Vagina (tissue), 2 donors: Measurements from ENCODE around the gene TAF1. TPM values are rescaled to one million over a fixed set of nuclear protein-coding genes. Genes with fewer than 3 reads are reported as not detected.

Experiments used
- DNase-seq, 2 donors: peaks; one replicate each; pipeline ENCODE4 v3.0.0-alpha.2; 2017; ENCODE audit errors: extremely low spot score in 2 of 2
- H3K27ac ChIP-seq: fragments of 200-600 bp; sonication (generic); one replicate; pipeline ENCODE4 v1.5.1; 2019
- H3K27me3 ChIP-seq: fragments of 200-600 bp; sonication (generic); one replicate; pipeline ENCODE4 v1.5.1; 2019
- H3K36me3 ChIP-seq, 2 donors: fragments of 200-600 bp; sonication (generic); one replicate each; pipeline ENCODE4 v1.5.1; 2017 to 2019
- H3K4me1 ChIP-seq: fragments of 200-600 bp; sonication (generic); one replicate; pipeline ENCODE4 v1.5.1; 2019
- H3K4me3 ChIP-seq, 2 donors: fragments of 200-600 bp; sonication (generic); 1 replicate in 1 of 2; 2 replicates in 1 of 2; pipeline ENCODE4 v1.5.1; 2016 to 2019
- H3K9me3 ChIP-seq: fragments of 200-600 bp; sonication (generic); one replicate; pipeline ENCODE4 v1.5.1; 2019
- POLR2A ChIP-seq, 2 donors: fragments of 450-650 bp; IDR thresholded peaks; one replicate each; pipeline ENCODE4 v1.6.1; 2017; ENCODE audit warnings: antibody characterized with exemption in 2 of 2, mild to moderate bottlenecking in 2 of 2, moderate library complexity in 2 of 2
- POLR2AphosphoS5 ChIP-seq, 2 donors: sonication (generic); formaldehyde crosslinking; IDR thresholded peaks; one replicate each; pipeline ENCODE4 v1.9.0; 2017; ENCODE audit warnings: antibody characterized with exemption in 2 of 2, mild to moderate bottlenecking in 2 of 2, low read depth in 1 of 2; ENCODE audit not compliant: insufficient read depth in 1 of 2
- intact Hi-C: fragments of 100-400 bp; cut with DNase I; formaldehyde crosslinking; loops from one replicate; pipeline ENCODE4 v1.15.1; 2023
- total RNA-seq: library from RNA; depleted of rRNA; stranded (reverse); fragments of >200 nt; gene quantifications from one replicate; pipeline ENCODE4 v1.2.3, GENCODE V29; 2016
- TF ChIP-seq, protein P1 (sequence below), 3 experiments: fragments of 450-650 bp in 2 of 3; fragments of 200-600 bp in 1 of 3; sonication (generic) in 1 of 3; IDR thresholded peaks; one replicate each; pipeline ENCODE4 v1.5.1; 2017 to 2019; ENCODE audit warnings: antibody characterized with exemption in 3 of 3, mild to moderate bottlenecking in 2 of 3, moderate library complexity in 2 of 3

TAF1 gene
- total RNA-seq, 1 donor from 2014 or later, result 49.8 TPM

DNA sequence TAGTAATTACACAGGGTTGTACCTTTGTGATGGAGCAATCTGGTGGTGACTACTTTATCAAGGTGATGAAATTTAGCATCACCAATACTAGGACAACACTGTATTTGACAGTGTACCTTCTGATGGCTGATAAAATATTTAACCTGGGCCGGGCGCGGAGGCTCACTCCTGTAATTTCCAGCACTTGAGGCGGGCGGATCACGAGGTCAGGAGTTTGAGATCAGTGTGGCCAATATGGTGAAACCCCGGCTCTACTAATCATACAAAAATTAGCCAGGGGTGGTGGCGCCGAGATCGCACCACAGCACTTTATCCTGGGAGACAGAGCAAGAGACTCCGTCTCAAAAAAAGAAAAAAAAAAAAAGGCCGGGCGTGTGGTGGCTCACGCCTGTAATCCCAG, 1.9 kb upstream of the TAF1 start:
- H3K27me3 ChIP-seq, result no peaks in the 10 kb centered on the region
- H3K36me3 ChIP-seq, result no peaks in the 10 kb centered on the region
- H3K27ac ChIP-seq, result no peak overlapping the region
- H3K4me3 ChIP-seq, result no peak overlapping the region
- no peak for DNase-seq
- H3K4me1 ChIP-seq, result peaks cover 21% of the 10 kb centered on the region
- no peak for TF ChIP-seq POLR2A (IDR thresholded peaks at IDR 0.05)
- TF ChIP-seq POLR2AphosphoS5 (IDR thresholded peaks at IDR 0.05; ENCODE audit: insufficient read depth in 1 of 2, low read depth in 1 of 2), result no peak
- TF ChIP-seq, protein P1, sequence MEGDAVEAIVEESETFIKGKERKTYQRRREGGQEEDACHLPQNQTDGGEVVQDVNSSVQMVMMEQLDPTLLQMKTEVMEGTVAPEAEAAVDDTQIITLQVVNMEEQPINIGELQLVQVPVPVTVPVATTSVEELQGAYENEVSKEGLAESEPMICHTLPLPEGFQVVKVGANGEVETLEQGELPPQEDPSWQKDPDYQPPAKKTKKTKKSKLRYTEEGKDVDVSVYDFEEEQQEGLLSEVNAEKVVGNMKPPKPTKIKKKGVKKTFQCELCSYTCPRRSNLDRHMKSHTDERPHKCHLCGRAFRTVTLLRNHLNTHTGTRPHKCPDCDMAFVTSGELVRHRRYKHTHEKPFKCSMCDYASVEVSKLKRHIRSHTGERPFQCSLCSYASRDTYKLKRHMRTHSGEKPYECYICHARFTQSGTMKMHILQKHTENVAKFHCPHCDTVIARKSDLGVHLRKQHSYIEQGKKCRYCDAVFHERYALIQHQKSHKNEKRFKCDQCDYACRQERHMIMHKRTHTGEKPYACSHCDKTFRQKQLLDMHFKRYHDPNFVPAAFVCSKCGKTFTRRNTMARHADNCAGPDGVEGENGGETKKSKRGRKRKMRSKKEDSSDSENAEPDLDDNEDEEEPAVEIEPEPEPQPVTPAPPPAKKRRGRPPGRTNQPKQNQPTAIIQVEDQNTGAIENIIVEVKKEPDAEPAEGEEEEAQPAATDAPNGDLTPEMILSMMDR (IDR thresholded peaks at IDR 0.05), result no peak
- H3K9me3 ChIP-seq, result no peaks in the 10 kb centered on the region
- intact Hi-C loops, result no loop called here

DNA sequence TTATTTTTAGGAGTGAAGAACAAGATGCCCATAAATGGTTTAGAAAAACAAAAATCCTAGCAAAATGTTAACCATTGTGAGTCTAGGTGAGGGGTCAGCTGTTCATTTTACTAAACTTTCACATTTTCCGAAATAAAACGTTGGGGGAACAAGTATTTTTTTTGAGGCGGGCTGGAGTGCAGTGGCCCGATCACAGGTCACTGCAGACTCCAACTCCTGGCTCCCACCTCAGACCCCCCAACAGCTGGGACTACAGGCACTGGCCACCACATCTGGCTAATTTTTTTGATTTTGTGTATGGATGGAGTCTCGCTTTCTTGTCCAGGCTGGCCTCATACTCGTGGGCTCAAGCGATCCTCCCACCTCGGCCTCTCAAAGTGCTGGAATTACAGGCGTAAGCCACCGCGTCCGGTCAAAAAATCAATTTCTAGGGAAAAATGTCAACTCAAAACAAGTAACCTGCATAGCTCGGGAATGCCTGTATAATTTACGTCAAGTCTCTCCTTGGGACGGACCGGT, 742 bp upstream of the TAF1 start:
- peaks cover 21% of the 10 kb centered on the region for H3K4me1 ChIP-seq
- no peak for DNase-seq
- H3K27me3 ChIP-seq, result no peaks in the 10 kb centered on the region
- TF ChIP-seq POLR2AphosphoS5 (IDR thresholded peaks at IDR 0.05; ENCODE audit: insufficient read depth in 1 of 2, low read depth in 1 of 2) (no peak), POLR2A (IDR thresholded peaks at IDR 0.05) (no peak)
- TF ChIP-seq, protein P1 (IDR thresholded peaks at IDR 0.05), result no peak
- peak overlapping the region; percentile 74 for H3K27ac ChIP-seq
- intact Hi-C loops, result no loop called here
- peak overlapping the region; percentile 51 to 63 for H3K4me3 ChIP-seq
- no peaks in the 10 kb centered on the region for H3K9me3 ChIP-seq
- H3K36me3 ChIP-seq, result no peaks in the 10 kb centered on the region

DNA sequence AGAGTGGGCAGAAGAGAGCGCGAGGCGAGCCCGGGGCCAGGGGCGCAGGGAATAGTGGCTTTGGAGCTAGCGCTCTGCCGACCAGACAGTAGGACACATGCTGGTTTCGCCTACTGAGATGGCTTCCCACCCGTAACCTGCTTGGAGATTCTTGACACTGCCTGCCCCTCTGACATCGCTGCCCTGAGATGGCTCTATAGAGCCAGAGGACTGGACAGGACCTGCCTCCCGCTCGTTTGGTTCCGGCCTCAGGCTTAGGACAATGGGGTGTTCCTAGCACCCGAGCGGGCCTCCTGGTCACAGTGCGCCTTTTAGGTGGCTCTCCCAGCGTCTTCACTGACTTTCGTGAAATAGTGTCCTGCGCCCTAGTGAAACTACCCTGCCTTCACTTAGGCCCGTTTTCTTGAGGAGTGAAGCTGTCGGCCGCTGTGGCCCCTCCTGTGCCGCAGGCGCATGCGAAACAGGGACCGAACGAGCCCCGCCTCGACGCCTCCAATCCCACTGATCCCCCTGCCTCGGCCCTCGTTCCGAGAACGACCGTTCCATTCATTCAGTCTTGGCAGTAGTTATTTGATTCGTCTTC, 608 bp downstream of the TAF1 start:
- no peaks in the 10 kb centered on the region for H3K27me3 ChIP-seq
- H3K27ac ChIP-seq, result peak overlapping the region; percentile 74
- no peak for DNase-seq
- TF ChIP-seq POLR2AphosphoS5 (IDR thresholded peaks at IDR 0.05; ENCODE audit: insufficient read depth in 1 of 2, low read depth in 1 of 2), result no peak
- H3K4me3 ChIP-seq, result peak overlapping the region; percentile 51 to 63
- intact Hi-C loops, result loop anchor here (2.0 kb wide), 1 partner anchor 114 kb away; no protein-coding TSS in a partner anchor
- peaks cover 21% of the 10 kb centered on the region for H3K4me1 ChIP-seq
- no peaks in the 10 kb centered on the region for H3K9me3 ChIP-seq
- no peaks in the 10 kb centered on the region for H3K36me3 ChIP-seq

DNA sequence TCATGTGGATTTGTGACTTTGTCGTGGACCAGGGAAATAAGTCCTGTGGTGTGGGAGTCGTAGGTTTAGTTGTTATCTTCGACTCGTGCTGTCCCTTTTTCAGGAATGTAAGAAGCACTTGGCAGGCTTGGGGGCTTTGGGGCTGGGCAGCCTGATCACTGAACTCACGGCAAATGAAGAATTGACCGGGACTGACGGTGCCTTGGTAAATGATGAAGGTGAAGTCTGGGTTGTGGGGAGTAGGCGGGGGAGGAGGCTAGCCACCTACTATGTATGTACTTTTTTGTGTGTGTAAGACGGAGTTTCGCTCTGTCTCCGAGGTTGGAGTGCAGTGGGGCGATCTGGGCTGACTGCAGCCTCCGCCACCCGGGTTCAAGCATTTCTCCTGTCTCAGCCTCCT, 1.2 kb downstream of the TAF1 start:
- H3K27ac ChIP-seq, result peak overlapping the region; percentile 27
- no peak for DNase-seq
- H3K36me3 ChIP-seq, result no peaks in the 10 kb centered on the region
- no peaks in the 10 kb centered on the region for H3K27me3 ChIP-seq
- TF ChIP-seq POLR2A (IDR thresholded peaks at IDR 0.05), result no peak
- TF ChIP-seq, protein P1 (IDR thresholded peaks at IDR 0.05), result no peak
- no peak for TF ChIP-seq POLR2AphosphoS5 (IDR thresholded peaks at IDR 0.05; ENCODE audit: insufficient read depth in 1 of 2, low read depth in 1 of 2)
- no peaks in the 10 kb centered on the region for H3K9me3 ChIP-seq
- peaks cover 21% of the 10 kb centered on the region for H3K4me1 ChIP-seq
- intact Hi-C loops, result loop anchor here (2.0 kb wide), 1 partner anchor 115 kb away; no protein-coding TSS in a partner anchor
- peak overlapping the region; percentile 51 to 63 for H3K4me3 ChIP-seq

DNA sequence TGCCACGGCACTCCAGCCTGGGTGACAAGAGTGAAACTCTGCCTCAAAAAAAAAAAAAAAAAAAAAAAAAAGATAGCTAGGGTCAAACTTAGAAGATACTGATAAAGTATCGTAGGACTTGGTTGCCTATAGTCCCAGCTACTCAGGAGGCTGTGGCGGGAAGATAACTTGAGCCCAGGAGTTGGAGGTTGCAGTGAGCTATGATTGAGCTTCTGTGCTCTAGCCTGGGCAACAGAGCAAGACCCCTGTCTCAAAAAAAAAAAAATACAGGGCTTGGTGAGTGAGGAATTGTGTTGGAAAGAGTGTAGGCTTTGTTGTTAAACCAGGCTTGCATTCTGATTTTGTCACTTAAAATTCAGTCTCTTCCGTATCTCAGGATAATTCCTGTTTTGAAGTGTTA, 6.2 kb downstream of the TAF1 start:
- intact Hi-C loops, result no loop called here
- Histone ChIP-seq H3K9me3 (no peaks in the 10 kb centered on the region), H3K4me3 (no peak overlapping the region), H3K4me1 (peaks cover 11% of the 10 kb centered on the region), H3K36me3 (peaks cover 0 to 20% of the 10 kb centered on the region in 2 donors), H3K27ac (no peak overlapping the region), H3K27me3 (no peaks in the 10 kb centered on the region)
- DNase-seq, result no peak
- TF ChIP-seq POLR2AphosphoS5 (IDR thresholded peaks at IDR 0.05; ENCODE audit: insufficient read depth in 1 of 2, low read depth in 1 of 2) (no peak), POLR2A (IDR thresholded peaks at IDR 0.05) (no peak)
- TF ChIP-seq, protein P1 (IDR thresholded peaks at IDR 0.05), result no peak
